ENCODE data around the gene UBTD2. TPM values are rescaled to one million over a fixed set of nuclear protein-coding genes. Genes with fewer than 3 reads are reported as not detected.

The UBTD2 gene
- total and polyA plus RNA-seq, 9 of the 15 experiments (the other 6 are each of a cell fraction or from before 2014, with no cell fraction given): 0.01 to 0.46 (median 0.15) TPM; not detected in 1

DNA sequence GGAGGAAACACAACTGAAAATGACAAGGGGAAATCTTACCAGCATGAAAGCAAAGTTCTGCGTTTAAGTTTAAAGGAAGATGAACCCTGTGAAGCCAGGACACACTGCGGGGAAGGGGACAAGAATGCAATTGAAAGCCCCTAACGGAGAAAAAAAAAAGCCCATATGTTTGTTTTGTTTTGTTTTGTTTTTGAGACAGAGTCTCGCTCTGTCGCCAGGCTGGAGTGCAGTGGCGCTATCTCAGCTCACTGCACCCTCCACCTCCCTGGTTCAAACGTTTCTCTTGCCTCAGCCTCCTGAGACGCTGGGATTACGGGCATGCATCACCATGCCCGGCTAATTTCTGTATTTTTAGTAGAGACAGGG, 98.5 kb downstream of the UBTD2 start:
- 71% methylated on average over 9 of the region's 10 CpGs for WGBS (ENCODE audit: insufficient coverage, low coverage, missing lambda C conversion rate)
- no peaks in the 10 kb centered on the region for H3K79me2 ChIP-seq (ENCODE audit: control insufficient read depth, insufficient read depth, low read length)
- intact Hi-C loops (cut with micrococcal nuclease) (loop anchor here (5.0 kb wide), 2 partner anchors 43 to 128 kb away; no protein-coding TSS in a partner anchor), in situ Hi-C loops (cut with MboI) (loop anchor here (5.0 kb wide), 1 partner anchor 73 kb away; no protein-coding TSS in a partner anchor)
- FAIRE-seq (no peak), ATAC-seq (no peak), DNase-seq (ENCODE audit: extremely low read depth in 1 of 4, low spot score in 3 of 4) (no peak)
- H2AFZ ChIP-seq (ENCODE audit: low read depth, low read length): no peak overlapping the region
- no peak overlapping the region for H3K4me2 ChIP-seq (ENCODE audit: insufficient read depth, low read length)
- H3K9ac ChIP-seq (ENCODE audit: insufficient read depth in 1 of 2, low read depth in 2 of 2, low read length in 2 of 2): no peak overlapping the region
- H3K9me1 ChIP-seq (ENCODE audit: control insufficient read depth, insufficient read depth, low read length): no peaks in the 10 kb centered on the region
- H3K27me3 ChIP-seq (ENCODE audit: control insufficient read depth in 2 of 2, insufficient read depth in 2 of 2, low read length in 2 of 2): no peaks in the 10 kb centered on the region
- POLR2A ChIA-PET: interaction anchor here (0.6 kb wide), 1 partner anchor 12 kb away, joined by 3 read pairs; no protein-coding TSS in a partner anchor
- 0 out of 2 replicates have a peak, but pooled peaks cover 3% of the 10 kb centered on the region for H4K20me1 ChIP-seq (replicated peaks; ENCODE audit: control insufficient read depth, insufficient read depth, low read length)
- no peak overlapping the region for H3K4me3 ChIP-seq
- CTCF ChIA-PET (ENCODE audit: low intra/inter-chr PET ratio): no interaction called here
- H3K36me3 ChIP-seq (ENCODE audit: control insufficient read depth, insufficient read depth, low read length): no peaks in the 10 kb centered on the region
- peaks cover 7 to 19% of the 10 kb centered on the region in 2 experiments; a peak in 3 of 5 replicates for H3K4me1 ChIP-seq (replicated peaks in 1 of 2; ENCODE audit: control insufficient read depth in 2 of 2, insufficient read depth in 2 of 2, low read length in 2 of 2)
- 0 out of 2 replicates have a peak, but pooled peaks cover 2% of the 10 kb centered on the region for H3K9me3 ChIP-seq (replicated peaks; ENCODE audit: control insufficient read depth, insufficient read depth, low read depth, low read length)
- no peak overlapping the region for H3K27ac ChIP-seq (ENCODE audit: extremely low read depth, low read depth, low read length)
- no TSS peak for BruUV-seq (replicated peaks)
- TF ChIP-seq, protein P1, sequence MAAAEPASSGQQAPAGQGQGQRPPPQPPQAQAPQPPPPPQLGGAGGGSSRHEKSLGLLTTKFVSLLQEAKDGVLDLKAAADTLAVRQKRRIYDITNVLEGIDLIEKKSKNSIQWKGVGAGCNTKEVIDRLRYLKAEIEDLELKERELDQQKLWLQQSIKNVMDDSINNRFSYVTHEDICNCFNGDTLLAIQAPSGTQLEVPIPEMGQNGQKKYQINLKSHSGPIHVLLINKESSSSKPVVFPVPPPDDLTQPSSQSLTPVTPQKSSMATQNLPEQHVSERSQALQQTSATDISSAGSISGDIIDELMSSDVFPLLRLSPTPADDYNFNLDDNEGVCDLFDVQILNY (CRISPR knock-in tag; IDR thresholded peaks at IDR 0.05): no peak
- no peak for TF ChIP-seq RCOR1 (IDR thresholded peaks at IDR 0.05; ENCODE audit: borderline replicate concordance in 1 of 2, low read depth in 2 of 2, low read length in 2 of 2)
- TF ChIP-seq, protein P2, sequence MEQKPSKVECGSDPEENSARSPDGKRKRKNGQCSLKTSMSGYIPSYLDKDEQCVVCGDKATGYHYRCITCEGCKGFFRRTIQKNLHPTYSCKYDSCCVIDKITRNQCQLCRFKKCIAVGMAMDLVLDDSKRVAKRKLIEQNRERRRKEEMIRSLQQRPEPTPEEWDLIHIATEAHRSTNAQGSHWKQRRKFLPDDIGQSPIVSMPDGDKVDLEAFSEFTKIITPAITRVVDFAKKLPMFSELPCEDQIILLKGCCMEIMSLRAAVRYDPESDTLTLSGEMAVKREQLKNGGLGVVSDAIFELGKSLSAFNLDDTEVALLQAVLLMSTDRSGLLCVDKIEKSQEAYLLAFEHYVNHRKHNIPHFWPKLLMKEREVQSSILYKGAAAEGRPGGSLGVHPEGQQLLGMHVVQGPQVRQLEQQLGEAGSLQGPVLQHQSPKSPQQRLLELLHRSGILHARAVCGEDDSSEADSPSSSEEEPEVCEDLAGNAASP (IDR thresholded peaks at IDR 0.05): no peak
- TF ChIP-seq ZNF133 (CRISPR knock-in tag; IDR thresholded peaks at IDR 0.05): no peak
- TF ChIP-seq MCM3 (IDR thresholded peaks at IDR 0.05): no peak
- TF ChIP-seq, protein P3, sequence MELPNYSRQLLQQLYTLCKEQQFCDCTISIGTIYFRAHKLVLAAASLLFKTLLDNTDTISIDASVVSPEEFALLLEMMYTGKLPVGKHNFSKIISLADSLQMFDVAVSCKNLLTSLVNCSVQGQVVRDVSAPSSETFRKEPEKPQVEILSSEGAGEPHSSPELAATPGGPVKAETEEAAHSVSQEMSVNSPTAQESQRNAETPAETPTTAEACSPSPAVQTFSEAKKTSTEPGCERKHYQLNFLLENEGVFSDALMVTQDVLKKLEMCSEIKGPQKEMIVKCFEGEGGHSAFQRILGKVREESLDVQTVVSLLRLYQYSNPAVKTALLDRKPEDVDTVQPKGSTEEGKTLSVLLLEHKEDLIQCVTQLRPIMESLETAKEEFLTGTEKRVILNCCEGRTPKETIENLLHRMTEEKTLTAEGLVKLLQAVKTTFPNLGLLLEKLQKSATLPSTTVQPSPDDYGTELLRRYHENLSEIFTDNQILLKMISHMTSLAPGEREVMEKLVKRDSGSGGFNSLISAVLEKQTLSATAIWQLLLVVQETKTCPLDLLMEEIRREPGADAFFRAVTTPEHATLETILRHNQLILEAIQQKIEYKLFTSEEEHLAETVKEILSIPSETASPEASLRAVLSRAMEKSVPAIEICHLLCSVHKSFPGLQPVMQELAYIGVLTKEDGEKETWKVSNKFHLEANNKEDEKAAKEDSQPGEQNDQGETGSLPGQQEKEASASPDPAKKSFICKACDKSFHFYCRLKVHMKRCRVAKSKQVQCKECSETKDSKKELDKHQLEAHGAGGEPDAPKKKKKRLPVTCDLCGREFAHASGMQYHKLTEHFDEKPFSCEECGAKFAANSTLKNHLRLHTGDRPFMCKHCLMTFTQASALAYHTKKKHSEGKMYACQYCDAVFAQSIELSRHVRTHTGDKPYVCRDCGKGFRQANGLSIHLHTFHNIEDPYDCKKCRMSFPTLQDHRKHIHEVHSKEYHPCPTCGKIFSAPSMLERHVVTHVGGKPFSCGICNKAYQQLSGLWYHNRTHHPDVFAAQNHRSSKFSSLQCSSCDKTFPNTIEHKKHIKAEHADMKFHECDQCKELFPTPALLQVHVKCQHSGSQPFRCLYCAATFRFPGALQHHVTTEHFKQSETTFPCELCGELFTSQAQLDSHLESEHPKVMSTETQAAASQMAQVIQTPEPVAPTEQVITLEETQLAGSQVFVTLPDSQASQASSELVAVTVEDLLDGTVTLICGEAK (IDR thresholded peaks at IDR 0.05): no peak
- TF ChIP-seq, protein P3 (CRISPR knock-in tag; IDR thresholded peaks at IDR 0.05): no peak
- TF ChIP-seq ZFP30 (CRISPR knock-in tag; IDR thresholded peaks at IDR 0.05; ENCODE audit: borderline replicate concordance): no peak
